SU-DHL-6 (cell line): ENCODE results near the gene GRAP2.

ENCODE experiments used
- CTCF ChIP-seq: fragments of 200-600 bp; sonication (generic); IDR thresholded peaks from one replicate; pipeline ENCODE4 v1.5.1; 2017; ENCODE audit warnings: antibody characterized with exemption, mild to moderate bottlenecking, low read length, moderate library complexity; ENCODE audit not compliant: insufficient read depth, poor library complexity, severe bottlenecking
- EZH2phosphoT487 ChIP-seq: fragments of 200-600 bp; sonication (generic), shearing (Covaris generic); conservative IDR thresholded peaks from 2 replicates; pipeline ENCODE4 v1.6.1; 2018; ENCODE audit warnings: mild to moderate bottlenecking, antibody characterized with exemption, low read length, moderate library complexity, mixed read lengths

GRCh38 chr22:39877079-39877845 is 23.6 kb upstream of the GRAP2 start:
- no peak for TF ChIP-seq CTCF
- TF ChIP-seq EZH2phosphoT487 = no peak
